ENCODE data around the gene SLC35F2. TPM values are rescaled to one million over a fixed set of nuclear protein-coding genes. Genes with fewer than 3 reads are reported as not detected.

SLC35F2 gene
- total RNA-seq: 46.5 and 48.1 TPM in 2 replicates

GRCh38 chr11:107858217-107859070 lies at the start of gene SLC35F2:
SLC35F2 (minus strand) TSS chr11:107858787; CDS start chr11:107858767, 20 bp downstream.

Other genes with a start within 250 kb of the SLC35F2 start
- gene SLN, start 146.7 kb downstream of the SLC35F2 start, total RNA-seq: not detected in 2 replicates
- not detected in 2 replicates for gene RAB39A, start 69.7 kb upstream of the SLC35F2 start, total RNA-seq
- 20.4 and 21.1 TPM in 2 replicates for gene CUL5, start 150.1 kb upstream of the SLC35F2 start, total RNA-seq